HTR-8/SVneo (cell line): Measurements from ENCODE around the gene UBE2L3.
"Not testable (repeated sequence)": the region's sequence is repeated elsewhere in the genome, so short reads cannot be mapped to it uniquely, and the experiment has no call there.

Source experiments
- DNase-seq: peaks from one replicate; pipeline ENCODE4 v3.0.0; 2011; ENCODE audit warnings: low spot score, mixed read lengths; ENCODE audit not compliant: insufficient read length
- FAIRE-seq: peaks from 2 replicates; lab custom pipeline; 2011; peaks lifted over from hg19 to GRCh38; lab: Jason Lieb, UNC

The UBE2L3 gene

GRCh38 chr22:21640810-21641209 lies 73.3 kb downstream of the UBE2L3 start:
- FAIRE-seq (no peak), DNase-seq (no peak)

DNA sequence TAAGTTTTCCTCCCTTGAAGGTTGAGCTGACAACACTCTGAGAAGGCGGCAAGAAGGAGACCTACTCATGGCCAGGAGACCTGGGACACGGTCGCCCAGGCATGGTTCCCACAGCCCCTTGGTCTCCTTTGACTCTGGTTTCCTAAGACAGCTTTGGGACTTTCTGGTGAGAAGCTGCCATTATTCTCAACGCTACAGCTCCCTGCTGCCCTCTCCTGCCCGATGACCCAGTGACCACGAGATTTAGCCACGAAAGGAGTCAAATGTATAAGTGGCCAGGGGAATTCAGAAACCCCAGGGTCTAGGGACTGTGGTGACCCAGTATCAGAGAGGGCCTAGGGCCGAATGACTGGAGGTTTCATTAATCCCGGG lies 73.9 kb downstream of the UBE2L3 start:
- FAIRE-seq (no peak), DNase-seq (no peak)

DNA sequence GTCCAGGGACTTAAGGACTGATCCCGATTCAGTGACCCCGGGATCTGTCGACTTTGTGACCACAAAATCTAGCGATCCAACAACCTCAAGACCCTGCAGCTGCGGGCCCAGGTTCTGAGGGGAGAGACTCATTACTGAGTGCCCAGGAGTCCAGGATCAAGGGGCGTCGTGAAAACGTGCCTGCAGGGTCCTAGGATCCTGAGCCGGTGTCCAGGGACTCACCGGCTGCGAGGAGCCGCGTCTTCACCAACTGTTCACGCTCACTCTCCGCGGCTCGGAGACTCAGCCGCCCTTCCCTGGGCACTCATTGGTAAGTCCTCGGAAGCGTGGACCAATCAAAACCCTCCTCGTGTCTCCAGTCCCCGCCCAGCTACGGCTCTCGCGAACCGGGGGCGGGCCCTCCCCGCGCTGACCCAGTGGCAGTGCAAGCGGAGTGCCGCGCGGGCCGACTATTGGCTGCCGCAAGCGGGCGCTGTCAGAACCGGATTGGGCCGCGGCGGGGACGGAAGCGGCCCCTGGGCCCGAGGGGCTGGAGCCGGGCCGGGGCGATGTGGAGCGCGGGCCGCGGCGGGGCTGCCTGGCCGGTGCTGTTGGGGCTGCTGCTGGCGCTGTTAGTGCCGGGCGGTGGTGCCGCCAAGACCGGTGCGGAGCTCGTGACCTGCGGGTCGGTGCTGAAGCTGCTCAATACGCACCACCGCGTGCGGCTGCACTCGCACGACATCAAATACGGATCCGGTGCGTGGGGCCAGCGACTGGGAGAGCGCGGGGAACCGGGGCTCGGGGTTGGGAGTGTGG lies 74.5 kb downstream of the UBE2L3 start, which contains the start of gene SDF2L1:
Gene SDF2L1 (plus strand): TSS at position 514 of the 795 bp plus-strand sequence. CDS start 35 bp downstream, at position 549.
- peak; percentile 94 for FAIRE-seq
- DNase-seq, result peak; percentile 94

- DNase-seq (no peak), FAIRE-seq (no peak)
Measured at GRCh38 chr22:21642584-21643448, 75.3 kb downstream of the UBE2L3 start.

DNA sequence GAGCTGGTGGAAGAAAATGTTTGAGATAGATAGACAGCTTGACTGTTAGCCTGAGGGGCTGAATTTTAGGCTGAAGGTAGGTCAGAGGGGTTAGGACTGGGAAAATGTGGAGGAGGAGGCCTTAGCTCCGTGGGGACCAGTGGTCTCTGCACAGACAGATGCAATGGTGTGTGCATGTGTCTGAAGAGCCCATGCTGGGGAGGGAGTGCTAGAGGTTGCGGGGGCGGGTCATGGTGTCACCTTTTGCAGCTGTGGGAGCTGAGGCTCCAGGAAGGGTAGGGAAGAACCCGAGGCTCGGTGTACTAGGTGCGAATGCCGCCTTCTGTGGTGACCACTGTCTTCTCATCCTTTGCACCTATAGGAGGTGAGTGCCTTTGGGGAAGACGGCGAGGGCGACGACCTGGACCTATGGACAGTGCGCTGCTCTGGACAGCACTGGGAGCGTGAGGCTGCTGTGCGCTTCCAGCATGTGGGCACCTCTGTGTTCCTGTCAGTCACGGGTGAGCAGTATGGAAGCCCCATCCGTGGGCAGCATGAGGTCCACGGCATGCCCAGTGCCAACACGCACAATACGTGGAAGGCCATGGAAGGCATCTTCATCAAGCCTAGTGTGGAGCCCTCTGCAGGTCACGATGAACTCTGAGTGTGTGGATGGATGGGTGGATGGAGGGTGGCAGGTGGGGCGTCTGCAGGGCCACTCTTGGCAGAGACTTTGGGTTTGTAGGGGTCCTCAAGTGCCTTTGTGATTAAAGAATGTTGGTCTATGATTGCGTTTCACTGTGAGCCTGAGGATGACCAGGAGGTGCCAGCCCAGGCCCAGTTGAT lies 76.2 kb downstream of the UBE2L3 start:
- FAIRE-seq, result no peak
- no peak for DNase-seq

DNA sequence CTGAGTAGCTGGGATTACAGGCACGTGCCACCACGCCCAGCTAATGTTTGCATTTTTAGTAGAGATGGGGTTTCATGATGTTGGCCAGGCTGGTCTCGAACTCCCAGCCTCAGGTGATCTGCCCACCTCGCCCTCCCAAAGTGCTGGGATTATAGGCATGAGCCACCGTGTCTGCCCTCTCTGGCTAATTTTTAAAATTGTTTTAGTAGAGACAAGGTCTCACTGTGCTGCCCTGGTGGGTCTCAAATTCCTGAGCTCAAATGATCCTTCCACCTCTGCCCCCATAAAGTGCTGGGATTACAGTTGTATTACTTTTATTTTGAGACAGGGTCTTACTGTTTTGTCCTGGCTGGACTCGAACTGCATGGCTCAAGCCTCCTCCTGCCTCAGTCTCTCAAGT lies 78.0 kb downstream of the UBE2L3 start:
- FAIRE-seq, result not testable (repeated sequence)

DNA sequence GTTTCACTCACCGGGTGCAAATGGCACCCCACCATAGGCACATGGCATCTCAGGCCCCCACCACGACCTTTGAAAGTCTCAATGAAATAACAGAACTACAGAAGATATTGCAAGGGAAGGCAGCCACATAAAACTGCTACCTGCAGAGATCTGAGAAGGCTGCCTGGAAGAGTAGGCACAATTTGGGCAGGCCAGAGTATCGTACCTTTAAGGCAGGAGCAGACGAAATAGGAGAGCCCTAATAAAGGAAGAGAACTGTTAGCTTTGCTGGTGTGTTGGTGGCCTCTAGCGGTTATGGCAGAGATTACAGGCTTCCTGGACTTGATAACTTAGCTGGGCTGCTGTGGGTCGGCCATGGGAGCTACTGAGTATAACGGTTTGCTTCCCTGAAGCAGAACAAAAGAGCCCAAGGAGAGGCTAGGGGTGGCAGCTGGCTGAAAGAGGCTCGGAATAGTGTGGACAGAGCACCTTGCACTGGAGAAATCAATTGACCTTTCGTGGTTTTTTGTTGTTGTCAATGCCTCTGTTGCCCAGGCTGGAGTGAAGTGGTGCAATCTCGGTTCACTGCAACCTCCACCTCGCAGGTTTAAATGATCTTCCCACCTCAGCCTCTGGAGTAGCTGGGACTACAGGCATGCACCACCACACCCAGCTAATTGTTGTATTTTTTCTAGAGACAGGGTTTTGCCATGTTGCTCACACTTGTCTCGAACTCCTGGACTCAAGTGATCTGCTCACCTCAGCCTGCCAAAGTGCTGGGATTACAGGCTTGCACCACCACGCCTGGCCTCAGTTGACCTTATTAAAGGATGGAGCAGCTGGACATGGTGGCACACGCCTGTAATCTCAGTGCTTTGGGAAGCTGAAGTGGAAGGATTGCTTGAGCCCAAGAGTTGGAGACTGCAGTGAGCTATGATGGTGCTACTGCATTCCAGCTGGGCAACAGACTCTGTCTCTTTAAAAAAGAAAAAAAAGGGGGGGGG lies 79.4 kb downstream of the UBE2L3 start:
- FAIRE-seq, result no peak
- peak; percentile 56 for DNase-seq

More for the DNA sequence above, 78.0 kb downstream of the UBE2L3 start:
- not testable (repeated sequence) for DNase-seq

- FAIRE-seq (no peak), DNase-seq (no peak)
Measured at GRCh38 chr22:21650280-21650679, 82.8 kb downstream of the UBE2L3 start.

DNA sequence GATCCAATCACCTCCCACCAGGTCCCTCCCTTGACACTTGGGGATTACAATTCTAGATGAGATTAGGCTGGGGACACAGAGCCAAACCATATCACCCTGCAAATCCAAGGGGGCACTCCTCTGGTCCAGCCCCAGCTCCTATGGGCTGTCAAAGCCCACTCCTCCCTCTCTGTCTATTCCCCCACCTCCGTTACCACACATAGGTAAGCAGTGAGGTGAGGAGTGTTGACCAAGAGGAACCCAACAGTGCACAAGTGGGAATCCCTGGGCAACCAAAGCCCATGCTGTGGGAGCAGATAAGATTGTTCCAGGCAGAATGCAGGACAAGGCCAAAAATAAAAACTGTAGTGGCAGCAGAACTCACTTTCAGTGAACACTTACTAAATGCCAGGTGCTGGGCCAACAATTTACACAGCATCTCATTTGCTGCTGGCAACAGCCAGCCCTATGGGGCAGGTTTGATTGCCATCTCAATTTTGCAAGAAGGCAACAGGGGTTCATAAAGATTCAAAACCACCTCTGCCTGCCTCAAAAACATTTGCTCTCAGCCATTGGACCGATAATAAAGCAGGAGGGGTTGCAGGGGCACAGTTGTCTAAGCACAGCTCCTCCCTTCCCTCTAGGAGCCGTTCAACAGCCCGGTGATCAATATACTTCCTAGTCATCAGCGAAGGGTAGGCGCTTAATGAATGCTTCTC lies 83.5 kb downstream of the UBE2L3 start:
- DNase-seq (no peak), FAIRE-seq (no peak)

GRCh38 chr22:21651521-21652009 lies 84.1 kb downstream of the UBE2L3 start:
- no peak for DNase-seq
- no peak for FAIRE-seq

DNA sequence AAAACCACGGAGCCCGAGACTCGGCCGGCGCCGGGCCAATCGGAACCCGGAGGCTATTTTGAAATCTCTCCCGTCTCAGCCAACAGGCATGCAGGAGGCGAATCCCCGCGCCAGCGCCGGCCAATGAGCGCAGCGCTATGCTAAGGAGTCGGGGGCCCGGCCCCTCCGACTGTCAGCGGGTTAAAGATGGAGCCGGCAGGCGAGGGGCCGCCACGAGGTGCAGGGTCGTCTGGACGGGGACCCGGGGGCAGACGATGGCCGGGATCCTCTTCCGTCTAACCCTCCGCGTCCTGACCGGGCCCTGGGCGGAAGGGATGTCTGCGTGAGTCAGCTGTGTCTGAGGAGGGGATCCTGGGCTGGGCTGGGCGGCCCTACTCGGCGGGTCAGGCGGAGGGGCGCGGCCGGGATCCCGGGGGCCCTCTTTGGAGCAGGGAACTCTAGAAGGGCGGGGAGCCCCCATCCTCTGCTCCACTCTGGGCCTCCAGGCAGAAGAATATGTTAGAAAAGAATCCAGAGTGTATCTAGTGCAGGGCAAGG lies 84.6 kb downstream of the UBE2L3 start:
- FAIRE-seq, result no peak

DNA sequence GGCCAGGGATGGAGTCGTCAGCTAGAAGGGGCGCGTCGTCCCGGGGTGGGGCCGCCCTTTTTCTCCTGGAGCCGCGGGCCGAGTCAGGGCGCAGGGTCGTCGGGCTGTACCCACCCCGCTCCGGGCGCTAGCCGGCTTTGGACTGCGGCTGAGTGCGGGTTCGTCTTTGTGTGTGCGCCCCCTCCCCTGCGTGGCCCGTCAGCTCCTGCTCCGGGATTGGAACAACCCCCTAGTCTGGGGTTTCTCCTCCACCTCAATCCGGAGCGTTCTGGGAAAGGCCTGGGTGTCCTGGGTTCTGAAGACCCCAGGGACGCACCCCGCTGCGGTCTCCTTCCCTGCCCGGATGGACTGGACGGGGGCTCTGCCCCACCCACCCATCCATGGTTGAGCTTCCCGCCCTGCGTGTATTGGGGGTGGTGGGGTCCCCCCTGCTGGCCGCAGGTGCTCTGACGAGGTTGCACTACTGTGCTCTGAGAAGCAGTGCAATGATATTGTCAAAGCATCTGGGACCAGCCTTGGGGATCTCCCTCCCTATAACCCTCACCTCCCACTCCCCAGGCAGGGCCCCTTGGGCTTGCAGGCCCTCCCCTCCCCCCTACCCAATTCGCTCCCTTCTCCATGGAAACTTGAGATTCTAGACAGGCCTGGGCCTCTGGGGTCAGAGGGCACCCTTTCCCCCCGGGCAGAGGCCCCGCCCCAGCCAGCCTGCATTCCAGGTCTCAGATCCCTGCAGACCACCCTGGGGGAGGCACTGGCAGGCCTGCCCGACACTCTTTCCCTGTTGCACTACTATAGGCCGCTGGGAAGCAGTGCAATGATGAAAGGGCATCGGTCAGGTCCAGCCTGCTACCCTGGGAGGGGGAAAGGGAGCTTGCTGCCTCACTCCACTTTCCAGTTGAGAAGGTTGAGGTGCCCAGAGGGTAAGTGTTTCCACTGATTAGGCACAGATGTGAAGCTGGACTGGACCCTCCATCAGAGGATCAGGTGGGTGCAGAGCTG lies 85.3 kb downstream of the UBE2L3 start:
- no peak for DNase-seq
- no peak for FAIRE-seq

More for the DNA sequence above, 84.6 kb downstream of the UBE2L3 start:
- DNase-seq, result peak; percentile 81

- no peak for FAIRE-seq
- no peak for DNase-seq
Measured at GRCh38 chr22:21657020-21657359, 89.5 kb downstream of the UBE2L3 start.

DNA sequence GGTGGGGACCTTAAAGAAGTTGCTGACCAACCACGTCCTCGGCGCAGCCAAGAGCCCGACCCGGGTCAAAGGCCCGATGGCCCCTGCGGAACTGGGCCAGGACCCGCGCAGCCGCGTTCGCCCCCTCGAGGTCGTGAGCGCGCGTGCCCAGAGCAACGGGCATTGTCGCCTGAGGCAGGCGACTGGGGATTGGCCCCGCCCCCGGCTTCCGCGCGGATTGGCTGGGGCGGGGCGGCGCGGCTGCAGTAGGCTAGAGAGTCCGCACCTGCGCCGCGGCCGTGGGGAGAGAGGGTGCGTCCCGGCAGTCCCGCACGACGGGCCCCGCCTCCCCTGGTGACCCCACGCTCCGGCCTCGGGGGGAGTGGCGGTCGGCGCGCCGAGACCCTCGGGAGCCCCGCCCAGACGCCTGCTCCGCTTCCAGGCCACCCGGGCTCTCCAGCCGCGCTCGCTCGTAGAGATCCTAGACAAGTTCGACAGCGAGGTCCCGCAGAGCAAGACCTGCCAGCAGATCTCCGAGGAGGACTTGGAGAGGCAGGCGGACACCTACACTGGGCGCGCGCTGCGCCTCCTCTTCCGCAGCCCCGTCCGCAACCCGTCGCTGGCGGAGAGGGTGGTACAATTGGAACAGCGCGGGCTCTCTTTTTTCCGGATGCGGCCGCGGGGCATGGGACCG lies 90.0 kb downstream of the UBE2L3 start:
- FAIRE-seq, result no peak
- DNase-seq, result peak; percentile 73

GRCh38 chr22:21659864-21660525 lies 92.5 kb downstream of the UBE2L3 start:
- no peak for FAIRE-seq
- no peak for DNase-seq

DNA sequence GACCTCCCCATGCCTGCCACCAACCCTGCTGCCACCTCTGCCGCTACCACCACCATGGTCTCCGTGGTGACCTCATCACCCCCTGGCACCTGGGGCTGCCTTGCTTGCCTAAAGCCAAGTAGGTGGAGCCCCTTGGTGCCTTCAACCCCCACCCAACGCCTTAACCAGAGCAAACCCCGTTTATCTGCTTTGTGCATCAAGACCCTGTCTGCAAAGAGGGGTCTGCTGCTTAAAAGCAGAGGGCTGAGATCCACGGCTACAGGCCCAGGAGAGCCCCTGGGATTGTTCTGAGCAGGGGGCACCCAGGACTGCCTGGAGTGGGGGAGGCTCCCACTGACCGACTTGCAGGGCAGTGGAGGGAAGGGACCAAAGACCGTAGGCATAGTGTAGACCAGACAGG lies 93.4 kb downstream of the UBE2L3 start:
- no peak for DNase-seq
- FAIRE-seq, result no peak
